Esophagus (tissue), 2 donors: ENCODE measurements around the gene SKI. TPM values are rescaled to one million over a fixed set of nuclear protein-coding genes. Genes with fewer than 3 reads are reported as not detected.
A peak's percentile ranks its signal among the peaks of the same experiment; 100 is the strongest.

Source experiments
- H3K27ac ChIP-seq, 2 donors: one replicate each; pipeline ENCODE4 v1.5.1; 2013; ENCODE audit warnings: low read depth in 2 of 2, mild to moderate bottlenecking in 2 of 2, inconsistent platforms in 1 of 2, low read length in 1 of 2, moderate library complexity in 1 of 2
- H3K27me3 ChIP-seq, 2 donors: one replicate each; pipeline ENCODE4 v1.6.1; 2013; ENCODE audit warnings: low read length in 2 of 2, control low read depth in 1 of 2, mild to moderate bottlenecking in 1 of 2; ENCODE audit not compliant: insufficient read depth in 2 of 2, control insufficient read depth in 1 of 2
- H3K36me3 ChIP-seq, 2 donors: one replicate each; pipeline ENCODE4 v1.6.1; 2013; ENCODE audit warnings: low read length in 1 of 2; ENCODE audit not compliant: control insufficient read depth in 2 of 2, insufficient read depth in 2 of 2
- H3K4me1 ChIP-seq, 2 donors: one replicate each; pipeline ENCODE4 v1.6.1; 2013; ENCODE audit warnings: low read length in 1 of 2; ENCODE audit not compliant: control insufficient read depth in 2 of 2, insufficient read depth in 2 of 2
- H3K4me3 ChIP-seq, 2 donors: one replicate each; pipeline ENCODE4 v1.5.1; 2013; ENCODE audit warnings: low read length in 2 of 2, mild to moderate bottlenecking in 2 of 2, low read depth in 1 of 2, moderate library complexity in 1 of 2
- H3K9me3 ChIP-seq, 2 donors: one replicate each; pipeline ENCODE4 v1.6.1; 2013; ENCODE audit warnings: mild to moderate bottlenecking in 2 of 2, low read depth in 1 of 2, low read length in 1 of 2, moderate library complexity in 1 of 2; ENCODE audit not compliant: control insufficient read depth in 2 of 2, insufficient read depth in 1 of 2
- WGBS, 2 donors: extraction: QIAGEN DNeasy Blood & Tissue Kit; methylation state at CpG; one replicate each; pipeline ENCODE4 v1.1.7; 2013; 5-methylcytosine and 5-hydroxymethylcytosine counted together
- polyA plus RNA-seq, 2 donors: library from polyadenylated mRNA; stranded (reverse); fragments of 200-250 nt; gene quantifications; one replicate each; pipeline ENCODE4 v1.2.3, GENCODE V29; 2013
- donor health status: healthy with polysubstance abuse.
- donor health status: Bipolar disorder and iron deficiency.

SKI gene
- polyA plus RNA-seq = 10 to 100 TPM; 11.5 to 12.8 TPM

GRCh38 chr1:2228157-2228594, at the start of gene SKI:
TSS of gene SKI (plus strand) at chr1:2228319. CDS start at chr1:2228767, 448 bp downstream.
- Histone ChIP-seq H3K36me3 (no peaks in the 10 kb centered on the region), H3K27ac (peak within 1 kb of the TSS; percentile 97 to 99), H3K27me3 (no peaks in the 10 kb centered on the region), H3K4me1 (peaks cover 5 to 30% of the 10 kb centered on the region in 2 donors), H3K4me3 (peak within 1 kb of the TSS; percentile 85 to 91), H3K9me3 (no peaks in the 10 kb centered on the region)
- WGBS, 2 donors = 0 to 1% methylated on average over 1 to 100 of the region's 100 CpGs

GRCh38 chr1:2178875-2179274, 49.2 kb upstream of the SKI start:
- no peaks in the 10 kb centered on the region for H3K27me3 ChIP-seq
- H3K36me3 ChIP-seq = peaks cover 0 to 43% of the 10 kb centered on the region in 2 donors
- 87 to 88% methylated on average over 11 to 16 of the region's 16 CpGs for WGBS, 2 donors
- H3K9me3 ChIP-seq = no peaks in the 10 kb centered on the region
- no peak overlapping the region for H3K4me3 ChIP-seq
- peaks cover 3 to 4% of the 10 kb centered on the region in 2 donors for H3K4me1 ChIP-seq
- no peak overlapping the region for H3K27ac ChIP-seq

GRCh38 chr1:2179283-2180013, 48.7 kb upstream of the SKI start:
- Histone ChIP-seq H3K4me1 (peaks cover 0 to 4% of the 10 kb centered on the region in 2 donors), H3K9me3 (no peaks in the 10 kb centered on the region), H3K4me3 (no peak overlapping the region), H3K36me3 (peaks cover 0 to 44% of the 10 kb centered on the region in 2 donors), H3K27ac (no peak overlapping the region), H3K27me3 (no peaks in the 10 kb centered on the region)
- 73 to 75% methylated on average over 28 of the region's 28 CpGs for WGBS, 2 donors

GRCh38 chr1:2180297-2181245, 47.5 kb upstream of the SKI start:
- no peak overlapping the region for H3K4me3 ChIP-seq
- H3K4me1 ChIP-seq = peaks cover 0 to 4% of the 10 kb centered on the region in 2 donors
- no peak overlapping the region for H3K27ac ChIP-seq
- WGBS, 2 donors = 88 to 92% methylated on average over 58 of the region's 58 CpGs
- no peaks in the 10 kb centered on the region for H3K27me3 ChIP-seq
- H3K9me3 ChIP-seq = no peaks in the 10 kb centered on the region
- peaks cover 4 to 53% of the 10 kb centered on the region in 2 donors for H3K36me3 ChIP-seq

GRCh38 chr1:2181271-2181670, 46.8 kb upstream of the SKI start:
- H3K36me3 ChIP-seq = peaks cover 4 to 48% of the 10 kb centered on the region in 2 donors
- H3K27ac ChIP-seq = no peak overlapping the region
- 92 to 98% methylated on average over 14 of the region's 14 CpGs for WGBS, 2 donors
- H3K27me3 ChIP-seq = no peaks in the 10 kb centered on the region
- no peaks in the 10 kb centered on the region for H3K9me3 ChIP-seq
- H3K4me3 ChIP-seq = no peak overlapping the region
- H3K4me1 ChIP-seq = peaks cover 0 to 4% of the 10 kb centered on the region in 2 donors

GRCh38 chr1:2181752-2182151, 46.4 kb upstream of the SKI start:
- Histone ChIP-seq H3K9me3 (no peaks in the 10 kb centered on the region), H3K27ac (no peak overlapping the region), H3K27me3 (no peaks in the 10 kb centered on the region), H3K4me1 (peaks cover 0 to 4% of the 10 kb centered on the region in 2 donors), H3K4me3 (no peak overlapping the region), H3K36me3 (peaks cover 4 to 45% of the 10 kb centered on the region in 2 donors)
- WGBS, 2 donors = 91 to 93% methylated on average over 11 of the region's 11 CpGs

- Histone ChIP-seq H3K27ac (no peak overlapping the region), H3K36me3 (peaks cover 4 to 40% of the 10 kb centered on the region in 2 donors), H3K27me3 (no peaks in the 10 kb centered on the region), H3K4me3 (no peak overlapping the region), H3K9me3 (no peaks in the 10 kb centered on the region), H3K4me1 (peaks cover 0 to 4% of the 10 kb centered on the region in 2 donors)
- 94 to 96% methylated on average over 13 of the region's 13 CpGs for WGBS, 2 donors
Observed at GRCh38 chr1:2182376-2182775, 45.7 kb upstream of the SKI start.

- Histone ChIP-seq H3K4me1 (peaks cover 0 to 6% of the 10 kb centered on the region in 2 donors), H3K4me3 (no peak overlapping the region), H3K27ac (no peak overlapping the region), H3K27me3 (no peaks in the 10 kb centered on the region), H3K9me3 (no peaks in the 10 kb centered on the region), H3K36me3 (peaks cover 4 to 27% of the 10 kb centered on the region in 2 donors)
- WGBS, 2 donors = 84 to 87% methylated on average over 15 of the region's 15 CpGs
Observed at GRCh38 chr1:2183937-2184334, 44.2 kb upstream of the SKI start.

- Histone ChIP-seq H3K27me3 (no peaks in the 10 kb centered on the region), H3K4me3 (no peak overlapping the region), H3K27ac (no peak overlapping the region), H3K9me3 (no peaks in the 10 kb centered on the region), H3K36me3 (peaks cover 4 to 23% of the 10 kb centered on the region in 2 donors), H3K4me1 (peaks cover 0 to 6% of the 10 kb centered on the region in 2 donors)
- 88 to 89% methylated on average over 18 of the region's 18 CpGs for WGBS, 2 donors
Observed at GRCh38 chr1:2184531-2184930, 43.6 kb upstream of the SKI start.
